HT1080 (cell line): ENCODE data around the gene GUCY2C. TPM values are rescaled to one million over a fixed set of nuclear protein-coding genes. Genes with fewer than 3 reads are reported as not detected.
"Not testable (repeated sequence)": the region's sequence is repeated elsewhere in the genome, so short reads cannot be mapped to it uniquely, and the experiment has no call there.

Source experiments
- DNase-seq: peaks from one replicate; pipeline ENCODE4 v3.0.0-alpha.2; 2015; ENCODE audit warnings: low read depth
- polyA plus RNA-seq, 2 experiments: library from polyadenylated mRNA; depleted of rRNA; stranded (reverse); fragments of >200 nt; gene quantifications; 2 replicates each; pipeline ENCODE4 v1.2.3, GENCODE V29; 2015
- total RNA-seq: library from RNA; depleted of rRNA; stranded (reverse); fragments of >200 nt; shearing (Covaris generic); gene quantifications from 2 replicates; pipeline ENCODE4 v1.2.3, GENCODE V29; 2014; rRNA removed

Gene GUCY2C
- 0.17 TPM in 1 of 2 replicates, not detected in the other for total RNA-seq
- not detected in 2 replicates for polyA plus RNA-seq (2015; cell fraction: cytosol; rRNA removed)
- polyA plus RNA-seq (2015; cell fraction: nucleus; rRNA removed): not detected in 2 replicates

DNA sequence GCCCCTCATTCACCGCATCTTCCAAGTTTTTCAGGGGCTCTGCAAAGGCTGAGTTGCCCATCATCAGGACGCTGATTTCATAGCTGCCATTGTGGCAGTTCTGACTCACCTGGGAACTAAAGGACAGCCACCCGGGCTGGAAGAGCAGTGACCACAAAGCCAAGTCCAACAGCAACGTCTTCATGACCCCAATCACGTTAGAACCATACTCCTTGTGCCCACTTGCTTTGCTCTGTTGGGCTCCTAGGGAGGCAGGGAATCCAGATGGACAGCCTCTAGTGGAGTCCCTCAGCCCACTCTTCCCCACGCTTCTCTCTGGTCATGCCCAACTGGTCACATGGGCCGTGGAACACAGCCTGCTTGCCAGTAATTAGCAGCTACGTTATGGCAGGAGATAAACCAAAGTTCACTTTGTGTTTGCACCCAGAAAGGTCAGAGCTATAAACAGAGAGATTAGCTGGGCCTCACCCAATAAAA lies at the start of gene GUCY2C:
Gene GUCY2C, minus strand, starts transcription at position 335 of the 477 bp plus-strand sequence. Its CDS starts 151 bp downstream, at position 184.
- DNase-seq: no peak

DNA sequence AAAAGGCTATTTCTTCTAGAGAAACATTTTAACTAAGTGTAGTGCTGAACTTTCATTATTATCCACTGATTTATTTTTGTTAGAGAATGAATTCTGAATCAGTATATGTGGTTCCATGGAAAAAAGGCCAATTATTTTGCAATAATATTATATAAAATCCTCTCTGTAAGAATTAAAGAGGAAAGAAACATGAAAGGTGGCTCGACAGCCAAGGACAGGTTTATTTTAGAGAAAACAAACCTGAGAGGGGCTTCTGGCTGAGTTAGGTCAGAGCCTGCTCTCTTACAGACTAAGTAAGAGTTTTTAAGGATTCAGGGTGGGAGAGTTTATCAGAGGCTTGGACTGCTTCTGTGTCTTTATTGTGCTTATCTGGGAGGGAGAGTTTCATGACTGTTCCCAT lies 46.7 kb upstream of the GUCY2C start:
- no peak for DNase-seq

DNA sequence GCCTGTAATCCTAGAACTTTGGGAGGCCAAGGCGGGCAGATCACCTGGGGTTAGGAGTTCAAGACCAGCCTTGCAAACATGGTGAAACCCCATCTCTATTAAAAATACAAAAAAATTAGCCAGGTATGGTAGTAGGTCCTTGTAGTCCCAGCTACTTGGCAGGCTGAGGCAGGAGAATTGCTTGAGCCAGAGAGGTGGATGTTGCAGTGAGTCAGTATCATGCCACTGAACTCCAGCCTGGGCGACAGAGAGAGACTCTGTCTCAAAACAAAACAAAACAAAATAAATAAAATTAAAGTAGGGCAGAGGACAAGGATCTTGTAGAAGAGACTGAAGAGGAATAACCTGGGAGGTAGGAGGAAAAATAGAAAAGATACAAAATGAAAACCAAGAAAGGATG lies 45.5 kb upstream of the GUCY2C start:
- DNase-seq: no peak

DNA sequence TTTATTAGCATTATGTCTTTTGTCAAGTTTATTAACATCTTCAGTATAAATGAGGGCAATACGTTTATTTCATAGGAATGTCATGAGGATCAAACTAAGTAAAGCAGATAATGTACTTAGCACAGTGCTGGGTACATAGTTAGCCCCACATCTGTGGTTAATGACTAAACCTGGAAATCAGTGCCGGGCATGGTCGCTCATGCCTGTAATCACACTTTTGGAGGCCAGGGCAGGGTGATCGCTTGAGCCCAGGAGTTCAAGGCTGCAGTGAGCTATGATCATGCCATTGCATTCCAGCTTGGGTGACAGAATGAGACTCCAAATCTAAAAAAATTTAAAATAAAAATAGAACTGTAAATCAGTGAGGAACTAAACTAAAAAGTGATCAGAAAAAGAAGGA lies 44.8 kb upstream of the GUCY2C start:
- no peak for DNase-seq

DNA sequence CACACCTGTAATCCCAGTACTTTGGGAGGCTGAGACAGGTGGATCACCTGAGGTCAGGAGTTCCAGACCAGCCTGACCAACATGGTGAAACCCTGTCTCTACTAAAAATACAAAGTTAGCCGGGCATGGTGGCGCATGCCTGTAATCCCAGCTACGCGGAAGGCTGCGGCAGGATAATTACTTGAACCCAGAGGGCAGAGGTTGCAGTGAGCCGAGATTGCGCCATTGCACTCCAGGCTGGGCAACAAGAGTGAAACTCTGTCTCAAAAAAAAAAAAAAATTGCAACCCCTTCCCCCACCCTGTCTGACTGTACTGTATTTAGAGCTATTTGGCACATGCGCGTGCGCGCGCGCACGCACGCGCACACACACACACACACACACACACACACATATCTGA lies 40.0 kb upstream of the GUCY2C start:
- DNase-seq: not testable (repeated sequence)

DNA sequence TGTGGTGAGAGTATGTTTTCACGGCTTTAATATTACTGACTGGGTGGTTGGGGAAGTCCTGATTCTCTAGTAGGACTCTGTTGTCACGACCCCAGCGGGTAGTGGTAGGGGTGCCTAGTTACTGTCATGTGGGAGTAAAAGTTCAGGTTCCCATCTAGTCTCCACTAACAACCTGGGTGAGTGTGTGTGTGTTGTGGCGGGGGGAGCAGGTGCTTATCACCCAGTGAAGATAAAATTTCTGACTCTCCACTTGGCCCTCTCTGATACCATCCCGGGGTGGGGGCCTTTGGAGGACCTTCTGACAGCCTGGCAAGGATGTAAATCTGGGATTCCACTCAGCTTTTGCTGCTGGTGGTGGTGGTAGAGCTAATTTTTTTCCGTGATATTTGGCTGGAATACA lies 35.4 kb upstream of the GUCY2C start:
- no peak for DNase-seq

DNA sequence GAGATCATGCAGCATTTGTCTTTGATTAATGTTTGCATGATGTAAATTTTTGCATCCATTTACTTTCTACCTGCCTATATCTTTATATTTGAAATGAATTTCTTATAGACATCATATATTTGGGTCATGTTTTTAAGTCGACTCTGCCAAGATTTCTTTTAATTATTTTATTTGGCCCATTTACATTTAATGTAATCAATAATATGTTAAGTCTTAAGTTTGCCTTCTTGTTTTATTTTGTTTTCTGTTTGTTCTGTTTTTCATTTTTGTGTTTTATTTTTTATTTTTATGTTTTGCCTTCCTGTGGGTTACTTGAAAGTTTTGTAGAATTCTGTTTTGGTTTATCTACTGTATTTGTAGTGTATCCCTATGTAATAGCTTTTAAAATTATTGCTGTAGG lies 33.2 kb upstream of the GUCY2C start:
- DNase-seq: no peak

DNA sequence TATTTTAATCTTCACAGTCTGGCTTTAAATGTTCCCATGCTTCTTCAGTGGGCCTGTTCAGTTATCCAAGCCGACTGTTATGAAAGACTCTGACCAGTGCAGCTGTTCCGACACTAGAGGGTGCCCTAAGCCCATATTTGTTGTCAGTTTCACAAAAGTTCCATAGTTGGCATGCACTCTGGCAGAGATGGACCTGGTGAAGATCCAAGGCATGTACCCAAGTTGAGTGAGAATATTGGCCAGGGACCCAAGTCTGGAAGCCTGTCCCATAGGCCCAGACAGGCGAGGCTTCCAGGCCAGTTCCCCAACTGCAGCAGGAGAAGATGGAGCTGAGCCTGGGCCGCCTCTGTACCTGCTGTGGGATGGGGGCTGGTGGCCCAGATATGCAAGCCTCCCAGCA lies 27.4 kb upstream of the GUCY2C start:
- peak; percentile 32 for DNase-seq

DNA sequence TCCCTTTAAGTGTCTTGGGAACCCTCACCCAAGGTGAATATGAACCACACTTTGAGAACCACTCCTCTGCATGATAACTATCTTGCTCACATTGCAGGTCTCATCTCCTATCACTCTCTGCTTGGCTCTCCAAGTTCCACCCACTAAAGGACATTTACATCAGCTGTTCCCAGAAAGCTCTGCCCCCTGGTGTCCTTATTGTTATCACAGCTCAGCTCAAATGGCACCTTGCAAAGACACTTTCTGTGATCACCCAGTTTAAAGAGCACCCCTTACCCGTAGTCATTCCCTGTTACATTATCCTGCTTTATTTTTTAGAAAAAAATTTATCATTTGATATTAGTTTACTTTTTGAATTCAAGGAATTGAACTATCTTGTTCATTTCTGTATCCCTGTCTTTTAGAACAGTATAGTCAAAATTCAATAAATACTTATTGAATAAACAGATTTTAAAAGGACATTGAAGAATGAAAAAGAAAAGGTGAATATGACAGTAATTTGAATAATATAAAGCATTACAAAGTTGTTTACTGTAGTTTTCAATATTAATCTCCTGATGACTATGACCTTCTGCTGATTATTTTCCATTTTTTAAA lies 20.5 kb upstream of the GUCY2C start:
- DNase-seq: peak; percentile 22

DNA sequence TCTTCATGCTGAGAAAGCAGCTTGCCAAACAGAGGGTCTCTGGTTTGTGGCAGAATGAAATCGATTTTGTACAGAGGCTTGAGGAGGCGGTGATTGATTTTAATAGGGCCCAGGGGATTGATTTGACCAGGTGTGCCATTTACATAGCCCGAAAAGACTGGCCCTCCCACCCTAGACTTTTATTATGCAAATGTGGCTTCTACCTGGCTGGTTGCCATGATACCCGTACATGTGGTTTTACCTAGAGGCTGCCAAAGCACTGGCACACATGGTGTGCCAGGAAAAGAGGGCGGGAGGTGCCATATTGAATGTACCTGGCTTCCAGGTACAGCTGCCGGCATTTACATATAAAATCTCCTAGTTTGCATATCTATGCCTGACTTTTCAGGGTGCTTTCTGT lies 18.0 kb upstream of the GUCY2C start:
- no peak for DNase-seq

DNA sequence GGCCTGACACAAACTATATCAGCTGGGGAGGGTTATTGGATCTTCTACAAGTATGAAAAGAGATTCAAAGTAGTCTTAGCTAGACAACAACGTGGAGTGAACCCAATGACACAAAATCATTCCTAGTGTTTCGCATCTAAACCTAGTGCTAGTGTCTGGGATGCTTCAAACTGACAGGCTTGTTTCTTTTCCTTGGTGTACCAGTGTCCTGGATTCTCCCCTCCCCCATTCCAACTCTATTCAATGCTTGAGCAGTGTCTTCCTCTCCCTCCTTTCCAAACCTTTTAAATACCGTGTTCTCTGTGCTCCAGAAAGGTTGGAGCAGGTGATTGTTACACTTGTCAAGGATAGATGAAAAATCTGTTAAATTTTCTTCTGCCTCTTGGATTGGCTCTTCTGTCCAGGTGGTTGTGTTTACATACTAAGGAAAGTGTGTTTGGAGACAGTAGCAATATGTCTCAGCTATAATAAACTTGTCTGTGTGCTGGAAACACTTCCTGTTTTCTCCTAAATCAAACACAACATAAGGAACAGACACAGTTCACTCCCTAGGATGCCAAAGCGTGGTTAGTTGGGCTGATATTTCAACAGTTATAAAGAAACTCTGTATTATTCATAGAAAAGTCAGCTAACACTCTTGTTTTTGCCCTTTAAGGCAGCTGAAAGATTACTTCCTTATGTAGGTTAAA lies 14.4 kb upstream of the GUCY2C start:
- no peak for DNase-seq

DNA sequence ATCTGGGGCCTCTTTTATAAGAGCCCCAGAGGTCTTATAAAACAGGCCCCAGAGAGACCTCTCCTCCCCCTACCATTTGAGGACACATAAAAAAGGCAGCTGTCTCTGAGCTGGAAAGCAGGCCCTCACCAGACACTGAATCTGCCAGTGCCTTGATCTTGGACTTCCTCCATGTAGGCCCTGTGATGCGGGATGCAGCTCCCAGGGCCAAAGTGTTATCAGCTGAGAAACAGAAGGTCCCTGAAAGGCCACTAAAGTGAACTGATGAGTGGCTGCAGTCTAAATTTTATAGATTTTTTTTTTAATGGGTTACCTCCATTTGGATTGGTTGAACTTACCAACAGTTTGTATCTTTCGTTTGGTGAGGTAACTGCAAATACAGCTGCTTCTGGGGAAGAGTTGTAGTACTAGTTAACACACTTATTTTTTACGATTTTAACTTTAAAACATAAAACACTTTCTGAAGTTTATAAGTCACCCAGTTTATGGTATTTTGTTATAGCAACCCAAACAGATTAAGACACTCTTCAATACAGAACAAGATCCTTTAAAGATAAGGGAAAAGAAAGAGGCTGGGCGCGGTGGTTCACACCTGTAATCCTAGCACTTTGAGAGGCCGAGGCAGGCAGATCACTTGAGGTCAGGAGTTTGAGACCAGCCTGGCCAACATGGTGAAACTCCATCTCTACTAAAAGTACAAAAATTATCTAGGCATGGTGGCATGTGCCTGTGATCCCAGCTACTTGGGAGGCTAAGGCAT lies 5.6 kb upstream of the GUCY2C start:
- DNase-seq: no peak

DNA sequence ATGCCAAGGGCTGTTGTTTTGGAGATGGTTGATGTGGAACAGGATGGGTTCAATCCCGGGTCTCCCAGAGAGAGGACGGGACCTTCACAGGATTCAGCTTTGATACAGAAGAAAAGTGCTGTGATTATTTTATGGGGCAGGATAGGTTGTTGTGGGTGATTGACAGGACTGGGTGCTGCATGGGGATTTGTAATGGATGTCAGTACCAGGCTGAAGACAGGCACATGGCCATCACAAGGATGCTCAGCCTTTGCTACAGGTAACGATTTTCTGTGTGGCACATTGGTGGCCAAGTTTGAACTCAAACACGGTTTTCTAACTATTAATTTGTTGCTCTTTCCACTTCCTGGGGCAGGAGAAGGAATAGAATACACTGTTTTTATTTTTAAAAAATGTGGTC lies 4.5 kb upstream of the GUCY2C start:
- no peak for DNase-seq

DNA sequence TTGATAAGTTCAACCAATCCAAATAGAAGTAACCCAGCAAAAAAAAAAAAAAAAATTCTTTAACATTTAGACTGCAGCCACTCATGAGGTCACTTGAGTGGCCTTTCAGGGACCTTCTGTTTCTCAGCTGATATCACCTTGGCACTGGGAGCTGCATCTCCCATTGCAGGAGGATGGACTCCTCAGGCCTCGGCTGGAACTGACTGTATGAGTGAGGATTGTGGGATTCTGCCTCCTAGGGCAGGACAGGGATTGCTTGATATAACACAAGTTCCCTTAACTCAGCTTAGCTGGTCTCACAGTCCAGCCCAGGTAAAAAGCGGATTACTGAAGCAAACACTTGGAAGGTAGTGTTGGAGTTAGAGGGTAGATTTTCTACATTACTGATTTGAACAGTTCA lies 3.5 kb upstream of the GUCY2C start:
- no peak for DNase-seq

DNA sequence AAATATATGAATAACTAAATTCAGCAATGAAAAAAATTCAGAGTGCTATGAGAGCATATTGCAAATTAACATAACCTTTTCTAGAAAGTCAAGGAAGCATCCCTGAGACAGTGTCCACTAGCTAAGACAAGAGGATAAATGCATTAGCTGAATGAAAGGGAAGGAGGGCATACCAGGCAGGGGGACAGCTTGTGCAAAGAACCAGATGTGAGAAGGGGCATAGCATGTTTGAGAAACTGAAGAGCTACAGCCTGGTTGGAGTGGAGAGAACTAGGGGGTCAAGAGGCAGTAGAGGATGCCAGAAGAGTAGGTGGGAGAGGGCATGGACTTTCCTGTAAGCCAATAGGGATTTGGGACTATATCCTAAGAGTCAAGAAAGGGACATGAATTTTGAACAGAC lies 2.2 kb upstream of the GUCY2C start:
- DNase-seq: no peak

DNA sequence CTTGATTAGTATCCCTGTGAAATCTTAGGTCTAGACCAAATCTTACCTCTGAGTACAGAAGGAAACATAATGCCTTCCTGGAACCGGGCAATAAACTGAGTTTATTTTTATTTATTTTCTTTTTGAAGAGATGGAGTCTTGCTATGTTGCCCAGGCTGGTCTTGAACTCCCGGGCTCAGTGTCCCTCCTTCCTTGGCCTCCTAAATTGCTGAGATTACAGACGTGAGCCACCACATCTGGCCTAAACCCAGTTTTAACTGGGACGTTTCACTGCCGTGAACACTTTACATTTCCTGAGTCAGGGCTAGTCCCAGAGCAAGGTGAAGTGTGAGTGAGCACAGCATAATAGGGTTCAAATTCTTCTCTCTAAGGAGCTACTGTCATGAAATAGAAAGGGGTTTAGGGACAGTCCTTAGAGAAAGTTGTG lies 671 bp downstream of the GUCY2C start:
- DNase-seq: no peak

DNA sequence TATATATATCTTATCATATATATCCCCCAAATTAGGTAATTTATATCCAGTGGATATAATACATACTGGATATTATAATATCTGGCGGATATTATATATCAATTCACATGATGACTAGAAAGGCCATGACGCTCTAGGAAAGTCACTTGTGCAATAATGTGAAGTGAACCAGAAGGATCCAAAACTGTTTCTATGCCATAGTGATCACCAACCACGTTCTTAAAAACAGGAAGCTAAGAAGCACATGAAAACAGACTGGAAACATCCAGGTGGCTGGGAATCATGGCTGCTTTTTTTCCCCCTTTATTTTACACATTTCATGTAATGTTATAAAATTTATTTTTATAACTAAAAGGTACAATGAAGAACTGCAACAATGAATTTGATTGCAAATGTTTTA lies 1.4 kb downstream of the GUCY2C start:
- DNase-seq: no peak

DNA sequence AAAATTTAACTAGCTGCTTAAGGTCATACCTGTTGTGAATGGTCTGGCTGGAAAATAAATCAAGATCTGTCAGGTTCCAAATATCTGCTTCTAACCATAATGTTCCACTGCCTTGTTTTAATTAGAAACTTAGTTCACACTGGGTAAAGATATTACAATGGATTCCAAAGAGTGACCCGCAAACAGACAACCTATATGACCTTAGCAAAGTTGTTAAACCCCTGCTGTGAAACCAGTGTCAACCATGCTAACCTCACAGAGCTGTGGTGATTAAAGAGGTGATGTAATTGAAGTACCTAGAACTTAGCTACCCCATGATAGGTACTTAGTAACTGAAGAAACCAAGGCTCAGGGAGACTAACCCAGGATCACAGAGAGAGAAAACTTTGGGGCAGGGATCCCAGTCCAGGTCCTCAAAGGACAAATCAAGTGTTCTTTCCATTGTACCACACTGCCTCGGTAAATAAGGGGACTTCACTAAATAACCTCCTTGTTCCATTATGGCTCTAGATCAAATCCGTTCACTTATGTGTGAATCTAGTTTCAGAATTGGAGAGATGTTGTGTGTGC lies 2.2 kb downstream of the GUCY2C start:
- no peak for DNase-seq

DNA sequence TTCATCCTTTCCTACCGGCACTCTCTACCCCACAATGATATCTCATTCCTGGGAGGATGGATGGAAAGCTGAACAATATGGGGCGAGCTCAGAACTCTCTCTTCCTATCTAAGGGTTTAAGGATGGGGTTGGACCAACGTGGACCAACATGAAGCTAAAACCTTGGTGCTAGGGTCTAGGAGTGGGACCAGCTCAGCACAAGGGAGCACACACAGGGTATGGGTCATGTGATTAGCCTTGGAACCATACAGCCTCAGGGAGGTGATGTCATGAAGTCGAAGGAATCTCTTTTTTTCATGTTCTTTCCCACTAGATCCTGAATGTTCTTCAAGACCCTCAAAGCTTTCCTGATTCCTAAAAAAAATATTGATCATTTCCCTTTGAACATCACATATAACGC lies 3.3 kb downstream of the GUCY2C start:
- DNase-seq: no peak

DNA sequence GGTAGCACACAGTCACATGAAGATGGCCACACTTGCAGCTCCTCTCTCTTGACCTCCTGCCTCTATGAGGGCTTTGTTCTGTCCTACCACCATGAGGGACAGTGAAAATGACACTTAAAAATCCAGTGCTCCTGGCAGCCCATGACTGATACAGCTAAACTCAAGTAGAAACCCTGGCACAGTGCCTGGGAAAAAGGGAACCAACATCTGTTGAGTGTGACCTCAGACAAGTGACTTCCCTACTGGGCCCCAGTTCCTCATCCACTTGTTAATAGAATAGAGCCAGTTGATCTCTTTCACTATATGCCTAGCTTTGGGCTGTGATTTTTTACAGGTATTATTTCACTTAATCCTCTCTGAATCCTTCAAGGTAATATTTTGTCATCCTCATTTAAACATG lies 4.8 kb downstream of the GUCY2C start:
- DNase-seq: no peak

DNA sequence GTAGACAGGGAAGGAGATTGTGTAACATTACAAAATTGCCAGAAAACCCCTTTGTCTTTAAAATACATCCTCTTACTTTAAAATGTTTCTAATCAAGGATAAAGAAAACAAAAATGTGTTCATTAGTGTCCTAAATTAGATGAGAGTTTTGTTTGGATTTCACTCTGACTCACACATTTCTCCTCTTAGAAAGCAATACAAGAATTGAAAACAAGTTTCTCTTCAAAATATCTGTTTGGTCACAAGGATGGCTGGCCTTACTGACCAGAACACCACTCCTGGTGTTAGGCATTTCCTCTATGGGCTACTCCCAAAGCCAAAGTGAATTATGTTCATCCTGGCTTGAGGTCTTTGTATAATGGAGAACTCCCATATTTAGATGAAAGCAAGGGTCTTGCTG lies 6.4 kb downstream of the GUCY2C start:
- DNase-seq: no peak

DNA sequence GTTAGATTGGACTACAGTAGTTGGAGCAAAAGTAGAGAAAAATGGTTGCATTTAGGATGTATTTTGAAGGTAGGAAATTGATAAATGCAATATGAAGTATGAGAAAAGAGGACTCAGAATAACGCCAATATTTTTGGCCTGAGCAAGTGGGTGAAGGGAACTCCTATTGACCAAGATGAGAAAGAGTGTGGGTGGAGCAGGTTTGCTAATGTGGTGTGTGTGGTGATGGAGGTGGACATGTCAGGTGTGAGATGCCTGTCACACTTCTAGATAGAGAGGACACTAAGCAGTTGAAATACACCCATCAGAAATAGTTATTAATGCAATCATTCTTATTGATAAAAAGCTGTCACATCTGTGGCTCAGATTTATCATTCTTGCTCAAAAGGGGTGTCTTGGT lies 7.3 kb downstream of the GUCY2C start:
- no peak for DNase-seq
